HCT116 (cell line): ENCODE data around the gene ROMO1. TPM values are rescaled to one million over a fixed set of nuclear protein-coding genes. Genes with fewer than 3 reads are reported as not detected.
A peak's percentile ranks its signal among the peaks of the same experiment; 100 is the strongest.

Experiments used
- ATAC-seq: fragments of 200-7000 bp; cut with Tn5 transposase; 2 replicates; pipeline ENCODE4 v1.9.1; 2020; ENCODE audit warnings: mild to moderate bottlenecking, moderate library complexity
- Bru-seq: library from RNA; stranded (reverse); fragments of 400-500 nt; gene quantifications from one replicate; lab custom pipeline; 2021; lab: Mats Ljungman, UMichigan
- BruChase-seq, 2 experiments: library from RNA; stranded (reverse); fragments of 400-500 nt; gene quantifications; one replicate each; lab custom pipeline; 2021; lab: Mats Ljungman, UMichigan
- BruUV-seq: library from RNA; stranded (reverse); fragments of 400-500 nt; replicated peaks from 2 replicates; lab custom pipeline; 2021; lab: Mats Ljungman, UMichigan
- CTCF ChIA-PET: fragments of 300-600 bp; sonication (Branson Sonifier 250); formaldehyde crosslinking; loops from one replicate; lab custom pipeline; 2021; ENCODE audit warnings: antibody characterized with exemption; lab: Charles Lee
- POLR2A ChIA-PET: fragments of 300-600, 350-600 bp; sonication (Branson Sonifier 250); formaldehyde crosslinking; loops from one replicate; lab custom pipeline; 2021; ENCODE audit warnings: antibody characterized with exemption; lab: Charles Lee
- RAD21 ChIA-PET, 2 experiments: fragments of 300-600 bp; sonication (Branson Sonifier 250); formaldehyde crosslinking; loops; one replicate each; lab custom pipeline; 2023; ENCODE audit warnings: low total read pairs in 2 of 2; ENCODE audit not compliant: uncharacterized antibody in 2 of 2, unreplicated experiment in 2 of 2, low non-redundant PET in 1 of 2; lab: Charles Lee
- DNase-seq: peaks from one replicate; pipeline ENCODE4 v3.0.0-alpha.2; 2010; ENCODE audit warnings: low read depth, low spot score
- H2AFZ ChIP-seq: fragments of 200-600 bp; shearing (Covaris generic), sonication (generic); 2 replicates; pipeline ENCODE4 v1.6.1; 2017; ENCODE audit warnings: low read depth, mixed run types, mixed read lengths, antibody characterized with exemption, low read length; ENCODE audit not compliant: poor library complexity, severe bottlenecking
- H3K27ac ChIP-seq: 2 replicates; pipeline ENCODE4 v1.5.1; 2012; ENCODE audit warnings: low read depth, low read length
- H3K27me3 ChIP-seq: fragments of 200-600 bp; sonication (generic); 2 replicates; pipeline ENCODE4 v1.6.1; 2016; ENCODE audit warnings: mixed run types, low read length, mixed read lengths; ENCODE audit not compliant: insufficient read depth
- H3K36me3 ChIP-seq, 2 experiments: fragments of 200-500 bp in 1 of 2; fragments of 200-600 bp in 1 of 2; sonication (Bioruptor generic) in 1 of 2; sonication (generic) in 1 of 2; 2 replicates each; pipeline versions ENCODE4 v1.5.1 to v1.6.1; 2014 to 2016; ENCODE audit warnings: low read length in 2 of 2, inconsistent platforms in 1 of 2, mixed read lengths in 1 of 2, mixed run types in 1 of 2; ENCODE audit not compliant: insufficient read depth in 2 of 2, control insufficient read depth in 1 of 2
- H3K4me1 ChIP-seq, 2 experiments: fragments of 200-600 bp in 1 of 2; sonication (generic) in 1 of 2; 2 replicates each; pipeline versions ENCODE4 v1.5.1 to v1.6.1; 2012 to 2017; ENCODE audit warnings: low read length in 2 of 2, inconsistent platforms in 1 of 2, mild to moderate bottlenecking in 1 of 2, mixed read lengths in 1 of 2, mixed run types in 1 of 2, moderate library complexity in 1 of 2; ENCODE audit not compliant: insufficient read depth in 2 of 2, control insufficient read depth in 1 of 2
- H3K4me2 ChIP-seq: fragments of 200-600 bp; sonication (generic); 2 replicates; pipeline ENCODE4 v1.6.1; 2017; ENCODE audit warnings: mixed run types, low read length, mixed read lengths
- H3K4me3 ChIP-seq, 2 experiments: fragments of 200-600 bp in 1 of 2; sonication (generic) in 1 of 2; replicated peaks in 1 of 2; 2 replicates each; pipeline ENCODE4 v1.5.1; 2011 to 2016; ENCODE audit warnings: low read length in 2 of 2, control low read depth in 1 of 2, low read depth in 1 of 2, mild to moderate bottlenecking in 1 of 2, mixed read lengths in 1 of 2, mixed run types in 1 of 2
- H3K79me2 ChIP-seq: fragments of 200-600 bp; sonication (generic); 2 replicates; pipeline ENCODE4 v1.6.1; 2017; ENCODE audit warnings: mild to moderate bottlenecking, mixed run types, low read length, moderate library complexity, mixed read lengths; ENCODE audit not compliant: insufficient read depth
- H3K9ac ChIP-seq: fragments of 200-600 bp; sonication (generic); 2 replicates; pipeline ENCODE4 v1.6.1; 2016; ENCODE audit warnings: low read length, mixed read lengths
- H3K9me2 ChIP-seq: fragments of 200-600 bp; sonication (generic), shearing (Covaris generic); 2 replicates; pipeline ENCODE4 v1.6.1; 2017; ENCODE audit warnings: mixed run types, mild to moderate bottlenecking, moderate library complexity; ENCODE audit not compliant: insufficient read depth
- H3K9me3 ChIP-seq, 2 experiments: fragments of 200-500 bp in 1 of 2; fragments of 200-600 bp in 1 of 2; sonication (Bioruptor generic) in 1 of 2; sonication (generic) in 1 of 2; 2 replicates each; pipeline ENCODE4 v1.6.1; 2014 to 2017; ENCODE audit warnings: low read length in 2 of 2, mixed read lengths in 2 of 2, inconsistent platforms in 1 of 2, low read depth in 1 of 2, mild to moderate bottlenecking in 1 of 2, mixed run types in 1 of 2, moderate library complexity in 1 of 2; ENCODE audit not compliant: control insufficient read depth in 1 of 2, insufficient read depth in 1 of 2
- H4K20me1 ChIP-seq: fragments of 200-600 bp; sonication (generic), shearing (Covaris generic); 2 replicates; pipeline ENCODE4 v1.6.1; 2017; ENCODE audit warnings: mixed run types, mild to moderate bottlenecking, moderate library complexity; ENCODE audit not compliant: insufficient read depth
- CBX3 ChIP-seq: IDR thresholded peaks from 2 replicates; pipeline ENCODE4 v1.6.1; 2012; ENCODE audit warnings: low read depth
- CEBPB ChIP-seq: IDR thresholded peaks from 2 replicates; pipeline ENCODE4 v1.6.1; 2012; ENCODE audit warnings: low read depth
- ELF1 ChIP-seq: IDR thresholded peaks from 2 replicates; pipeline ENCODE4 v1.6.1; 2012; ENCODE audit warnings: low read depth, borderline replicate concordance
- FOSL1 ChIP-seq: IDR thresholded peaks from 2 replicates; pipeline ENCODE4 v1.6.1; 2012; ENCODE audit warnings: low read depth
- JUND ChIP-seq: IDR thresholded peaks from 2 replicates; pipeline ENCODE4 v1.6.1; 2012
- POLR2A ChIP-seq: IDR thresholded peaks from 2 replicates; pipeline ENCODE4 v1.7.0; 2011; ENCODE audit warnings: borderline replicate concordance; ENCODE audit not compliant: insufficient read depth, insufficient read length; ENCODE audit errors: extremely low read depth
- RAD21 ChIP-seq: IDR thresholded peaks from 2 replicates; pipeline ENCODE4 v1.6.1; 2012; ENCODE audit warnings: low read depth, mild to moderate bottlenecking
- SIN3A ChIP-seq: IDR thresholded peaks from 2 replicates; pipeline ENCODE4 v1.6.1; 2012; ENCODE audit warnings: low read depth
- SRF ChIP-seq: IDR thresholded peaks from 2 replicates; pipeline ENCODE4 v1.6.1; 2012; ENCODE audit warnings: low read depth
- TCF7L2 ChIP-seq: IDR thresholded peaks from 2 replicates; pipeline ENCODE4 v1.7.0; 2011; ENCODE audit warnings: borderline replicate concordance, inconsistent platforms; ENCODE audit not compliant: insufficient read depth, insufficient read length; ENCODE audit errors: extremely low read depth
- intact Hi-C: fragments of 100-400 bp; cut with micrococcal nuclease; formaldehyde crosslinking; loops from 2 replicates; pipeline ENCODE4 v1.10.0; 2022
- long read RNA-seq: library from polyadenylated mRNA; unstranded; transcript quantifications from one replicate; pipeline ENCODE4 v2.0.0, GENCODE V29; 2021; ENCODE audit not compliant: unreplicated experiment
- polyA plus RNA-seq: library from polyadenylated mRNA; unstranded; fragments of >200 nt; gene quantifications from 2 replicates; pipeline ENCODE4 v1.2.1, GENCODE V29; 2012; ENCODE audit warnings: missing spikeins
- total RNA-seq: library from RNA; stranded (reverse); gene quantifications from one replicate; pipeline ENCODE4 v1.2.1, GENCODE V29; 2021; ENCODE audit not compliant: unreplicated experiment
- TF ChIP-seq, protein P1 (sequence below), 3 experiments: fragments of 200-600 bp in 1 of 3; sonication (generic) in 1 of 3; IDR thresholded peaks in 2 of 3; conservative IDR thresholded peaks in 1 of 3; 2 replicates each; pipeline ENCODE4 v1.5.1; 2012 to 2017; ENCODE audit warnings: low read depth in 2 of 3, low read length in 2 of 3, antibody characterized with exemption in 1 of 3, borderline replicate concordance in 1 of 3, control low read depth in 1 of 3, mild to moderate bottlenecking in 1 of 3, mixed read lengths in 1 of 3, mixed run types in 1 of 3, moderate library complexity in 1 of 3; ENCODE audit not compliant: insufficient read depth in 1 of 3
- TF ChIP-seq, protein P2 (sequence below): IDR thresholded peaks from 2 replicates; pipeline ENCODE4 v1.6.1; 2011; ENCODE audit warnings: mild to moderate bottlenecking, low read length, moderate library complexity; ENCODE audit not compliant: insufficient replicate concordance; ENCODE audit errors: extremely low read depth
- TF ChIP-seq, protein P3 (sequence below): IDR thresholded peaks from 2 replicates; pipeline ENCODE4 v1.6.1; 2012; ENCODE audit warnings: low read depth
- TF ChIP-seq, protein P4 (sequence below): IDR thresholded peaks from 2 replicates; pipeline ENCODE4 v1.6.1; 2012
- TF ChIP-seq, protein P5 (sequence below): IDR thresholded peaks from 2 replicates; pipeline ENCODE4 v1.6.1; 2012

Gene ROMO1
- total RNA-seq = 167 TPM
- polyA plus RNA-seq = 257 TPM in 2 replicates
- Bru-seq, nascent RNA = percentile 80 among the genes with signal in this experiment
- percentile 63 among the genes with signal in this experiment for BruChase-seq, experiment 1, labeled RNA remaining after a 6-hour chase
- BruChase-seq, experiment 2, labeled RNA remaining after a 2-hour chase = percentile 55 among the genes with signal in this experiment
- long read RNA-seq, transcript ROMO1-201 (2 exons, 496 nt) = minor isoform, 32 of 166 reads
- long read RNA-seq, transcript ROMO1-204 (3 exons, 498 nt) = minor isoform, 15 of 166 reads
- long read RNA-seq, transcript ROMO1-203 (3 exons, 422 nt) = major isoform, 46 of 166 reads
- long read RNA-seq, partial matches to known transcripts = 1 of 166 reads
- long read RNA-seq, other reads (novel, unspliced or antisense) = 72 of 166 reads

DNA sequence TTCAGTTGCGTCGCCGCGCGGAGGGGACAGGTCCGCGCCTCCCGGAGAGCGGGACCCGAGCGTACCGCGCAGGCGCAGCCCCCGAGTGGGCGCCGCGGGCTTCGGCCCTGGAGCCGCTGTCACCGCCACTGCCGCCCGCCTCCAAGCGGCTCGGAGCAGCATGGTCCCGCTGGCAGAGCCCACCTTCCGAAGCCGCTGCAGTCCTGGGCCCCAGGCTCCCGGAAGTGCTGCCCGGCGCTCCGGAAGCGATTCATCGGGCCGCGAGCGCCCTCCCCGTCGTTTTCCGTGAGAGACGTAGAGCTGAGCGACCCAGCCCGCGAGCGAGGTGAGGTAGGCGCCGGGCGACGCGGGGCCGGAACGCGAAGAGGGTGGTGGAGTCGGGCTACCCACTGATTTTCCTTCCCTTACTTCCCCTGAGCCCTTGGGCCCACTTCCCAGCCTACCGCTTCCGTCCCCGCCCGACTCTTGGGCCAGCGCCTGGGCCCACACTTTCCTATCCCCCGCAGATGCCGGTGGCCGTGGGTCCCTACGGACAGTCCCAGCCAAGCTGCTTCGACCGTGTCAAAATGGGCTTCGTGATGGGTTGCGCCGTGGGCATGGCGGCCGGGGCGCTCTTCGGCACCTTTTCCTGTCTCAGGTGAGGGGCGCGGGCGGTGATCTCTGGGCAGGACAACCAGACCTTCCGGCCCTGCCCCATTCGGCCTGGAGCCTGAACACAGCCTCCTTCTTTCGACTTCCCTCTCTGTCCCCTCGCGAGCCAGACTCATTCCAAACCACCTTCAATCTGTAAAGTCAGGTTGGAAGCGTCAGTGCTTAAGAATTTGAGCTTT lies at the start of gene ROMO1, which contains the start of gene NFS1:
Gene ROMO1 (plus strand): TSS at position 279 of the 830 bp plus-strand sequence. CDS start 228 bp downstream, at position 507.
Gene NFS1 (minus strand): TSS at position 226 of the 830 bp plus-strand sequence. CDS start 64 bp downstream, at position 162.
- Histone ChIP-seq H2AFZ (peak within 1 kb of the TSS; percentile 60), H3K9ac (peak within 1 kb of the TSS; percentile 93), H3K4me1 (peaks cover 10 to 26% of the 10 kb centered on the region in 2 experiments), H3K27me3 (no peaks in the 10 kb centered on the region), H3K4me3 (peak within 1 kb of the TSS; percentile 95), H3K9me3 (no peaks in the 10 kb centered on the region), H4K20me1 (peaks cover 5% of the 10 kb centered on the region; the same call in 1 of the 2 replicates), H3K9me2 (no peaks in the 10 kb centered on the region), H3K79me2 (peaks cover 50% of the 10 kb centered on the region), H3K27ac (peak within 1 kb of the TSS; percentile 83), H3K4me2 (peak within 1 kb of the TSS; percentile 94), H3K36me3 (peaks cover 20% of the 10 kb centered on the region in 2 experiments; a peak in 2 of 4 replicates)
- peak; percentile 56 for DNase-seq
- ChIA-PET POLR2A (interaction anchor here (1.4 kb wide), 1 partner anchor 43 kb away, joined by 4 read pairs; the partner anchor contains the start of gene RBM39), RAD21 (interaction anchor here (0.6 kb wide), 2 partner anchors 40 to 190 kb away, joined by 3 to 4 read pairs; no protein-coding TSS in a partner anchor), CTCF (interaction anchor here (0.6 kb wide), 1 partner anchor 80 kb away, joined by 4 read pairs; no protein-coding TSS in a partner anchor)
- BruUV-seq = TSS peak; percentile 82
- intact Hi-C loops = no loop called here
- ATAC-seq = peak; percentile 90
- TF ChIP-seq ELF1 = peak; percentile 50
- TF ChIP-seq POLR2A = peak; percentile 67
- TF ChIP-seq, protein P1, sequence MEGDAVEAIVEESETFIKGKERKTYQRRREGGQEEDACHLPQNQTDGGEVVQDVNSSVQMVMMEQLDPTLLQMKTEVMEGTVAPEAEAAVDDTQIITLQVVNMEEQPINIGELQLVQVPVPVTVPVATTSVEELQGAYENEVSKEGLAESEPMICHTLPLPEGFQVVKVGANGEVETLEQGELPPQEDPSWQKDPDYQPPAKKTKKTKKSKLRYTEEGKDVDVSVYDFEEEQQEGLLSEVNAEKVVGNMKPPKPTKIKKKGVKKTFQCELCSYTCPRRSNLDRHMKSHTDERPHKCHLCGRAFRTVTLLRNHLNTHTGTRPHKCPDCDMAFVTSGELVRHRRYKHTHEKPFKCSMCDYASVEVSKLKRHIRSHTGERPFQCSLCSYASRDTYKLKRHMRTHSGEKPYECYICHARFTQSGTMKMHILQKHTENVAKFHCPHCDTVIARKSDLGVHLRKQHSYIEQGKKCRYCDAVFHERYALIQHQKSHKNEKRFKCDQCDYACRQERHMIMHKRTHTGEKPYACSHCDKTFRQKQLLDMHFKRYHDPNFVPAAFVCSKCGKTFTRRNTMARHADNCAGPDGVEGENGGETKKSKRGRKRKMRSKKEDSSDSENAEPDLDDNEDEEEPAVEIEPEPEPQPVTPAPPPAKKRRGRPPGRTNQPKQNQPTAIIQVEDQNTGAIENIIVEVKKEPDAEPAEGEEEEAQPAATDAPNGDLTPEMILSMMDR (IDR thresholded peaks at IDR 0.05 in 2 of 3, conservative IDR thresholded peaks at IDR 0.05 in 1 of 3; ENCODE audit: borderline replicate concordance in 1 of 3, insufficient read depth in 1 of 3, low read depth in 2 of 3, low read length in 2 of 3) = 0 out of 6 replicates have a peak, but pooled peaks of 1 of the 3 experiments have one; percentile 0
- no peak for TF ChIP-seq JUND
- no peak for TF ChIP-seq FOSL1
- TF ChIP-seq, protein P2, sequence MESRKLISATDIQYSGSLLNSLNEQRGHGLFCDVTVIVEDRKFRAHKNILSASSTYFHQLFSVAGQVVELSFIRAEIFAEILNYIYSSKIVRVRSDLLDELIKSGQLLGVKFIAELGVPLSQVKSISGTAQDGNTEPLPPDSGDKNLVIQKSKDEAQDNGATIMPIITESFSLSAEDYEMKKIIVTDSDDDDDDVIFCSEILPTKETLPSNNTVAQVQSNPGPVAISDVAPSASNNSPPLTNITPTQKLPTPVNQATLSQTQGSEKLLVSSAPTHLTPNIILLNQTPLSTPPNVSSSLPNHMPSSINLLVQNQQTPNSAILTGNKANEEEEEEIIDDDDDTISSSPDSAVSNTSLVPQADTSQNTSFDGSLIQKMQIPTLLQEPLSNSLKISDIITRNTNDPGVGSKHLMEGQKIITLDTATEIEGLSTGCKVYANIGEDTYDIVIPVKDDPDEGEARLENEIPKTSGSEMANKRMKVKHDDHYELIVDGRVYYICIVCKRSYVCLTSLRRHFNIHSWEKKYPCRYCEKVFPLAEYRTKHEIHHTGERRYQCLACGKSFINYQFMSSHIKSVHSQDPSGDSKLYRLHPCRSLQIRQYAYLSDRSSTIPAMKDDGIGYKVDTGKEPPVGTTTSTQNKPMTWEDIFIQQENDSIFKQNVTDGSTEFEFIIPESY = no peak
- no peak for TF ChIP-seq CBX3
- TF ChIP-seq, protein P3, sequence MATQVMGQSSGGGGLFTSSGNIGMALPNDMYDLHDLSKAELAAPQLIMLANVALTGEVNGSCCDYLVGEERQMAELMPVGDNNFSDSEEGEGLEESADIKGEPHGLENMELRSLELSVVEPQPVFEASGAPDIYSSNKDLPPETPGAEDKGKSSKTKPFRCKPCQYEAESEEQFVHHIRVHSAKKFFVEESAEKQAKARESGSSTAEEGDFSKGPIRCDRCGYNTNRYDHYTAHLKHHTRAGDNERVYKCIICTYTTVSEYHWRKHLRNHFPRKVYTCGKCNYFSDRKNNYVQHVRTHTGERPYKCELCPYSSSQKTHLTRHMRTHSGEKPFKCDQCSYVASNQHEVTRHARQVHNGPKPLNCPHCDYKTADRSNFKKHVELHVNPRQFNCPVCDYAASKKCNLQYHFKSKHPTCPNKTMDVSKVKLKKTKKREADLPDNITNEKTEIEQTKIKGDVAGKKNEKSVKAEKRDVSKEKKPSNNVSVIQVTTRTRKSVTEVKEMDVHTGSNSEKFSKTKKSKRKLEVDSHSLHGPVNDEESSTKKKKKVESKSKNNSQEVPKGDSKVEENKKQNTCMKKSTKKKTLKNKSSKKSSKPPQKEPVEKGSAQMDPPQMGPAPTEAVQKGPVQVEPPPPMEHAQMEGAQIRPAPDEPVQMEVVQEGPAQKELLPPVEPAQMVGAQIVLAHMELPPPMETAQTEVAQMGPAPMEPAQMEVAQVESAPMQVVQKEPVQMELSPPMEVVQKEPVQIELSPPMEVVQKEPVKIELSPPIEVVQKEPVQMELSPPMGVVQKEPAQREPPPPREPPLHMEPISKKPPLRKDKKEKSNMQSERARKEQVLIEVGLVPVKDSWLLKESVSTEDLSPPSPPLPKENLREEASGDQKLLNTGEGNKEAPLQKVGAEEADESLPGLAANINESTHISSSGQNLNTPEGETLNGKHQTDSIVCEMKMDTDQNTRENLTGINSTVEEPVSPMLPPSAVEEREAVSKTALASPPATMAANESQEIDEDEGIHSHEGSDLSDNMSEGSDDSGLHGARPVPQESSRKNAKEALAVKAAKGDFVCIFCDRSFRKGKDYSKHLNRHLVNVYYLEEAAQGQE = no peak
- TF ChIP-seq SRF = 0 out of 2 replicates have a peak, but pooled peaks have one; percentile 46
- TF ChIP-seq, protein P4, sequence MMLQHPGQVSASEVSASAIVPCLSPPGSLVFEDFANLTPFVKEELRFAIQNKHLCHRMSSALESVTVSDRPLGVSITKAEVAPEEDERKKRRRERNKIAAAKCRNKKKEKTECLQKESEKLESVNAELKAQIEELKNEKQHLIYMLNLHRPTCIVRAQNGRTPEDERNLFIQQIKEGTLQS = no peak
- TF ChIP-seq, protein P5, sequence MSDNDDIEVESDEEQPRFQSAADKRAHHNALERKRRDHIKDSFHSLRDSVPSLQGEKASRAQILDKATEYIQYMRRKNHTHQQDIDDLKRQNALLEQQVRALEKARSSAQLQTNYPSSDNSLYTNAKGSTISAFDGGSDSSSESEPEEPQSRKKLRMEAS = peak; percentile 80
- TF ChIP-seq RAD21 = no peak
- TF ChIP-seq SIN3A = peak; percentile 85
- TF ChIP-seq CEBPB = no peak
- peak; percentile 14 for TF ChIP-seq TCF7L2
